Parathyroid adenoma (tissue), 2 donors: ENCODE results near the gene DAGLB.

Source experiments
- H2AFZ ChIP-seq: fragments of 300-600 bp; sonication (generic); one replicate; pipeline ENCODE4 v1.7.0; 2017; ENCODE audit warnings: antibody characterized with exemption, mild to moderate bottlenecking
- H3K27ac ChIP-seq: fragments of 300-600 bp; sonication (generic); one replicate; pipeline ENCODE4 v1.7.0; 2017
- H3K27me3 ChIP-seq: fragments of 300-600 bp; sonication (generic); one replicate; pipeline ENCODE4 v1.7.0; 2017; ENCODE audit warnings: low read length; ENCODE audit not compliant: control insufficient read depth, insufficient read depth
- H3K36me3 ChIP-seq: fragments of 300-600 bp; sonication (generic); one replicate; pipeline ENCODE4 v1.7.0; 2017; ENCODE audit warnings: low read length; ENCODE audit not compliant: control insufficient read depth, insufficient read depth
- H3K4me1 ChIP-seq: fragments of 300-600 bp; sonication (generic); one replicate; pipeline ENCODE4 v1.7.0; 2017; ENCODE audit warnings: control low read depth
- H3K4me2 ChIP-seq: fragments of 300-600 bp; sonication (generic); one replicate; pipeline ENCODE4 v1.7.0; 2017; ENCODE audit warnings: low read length
- H3K4me3 ChIP-seq: fragments of 300-600 bp; sonication (generic); one replicate; pipeline ENCODE4 v1.7.0; 2017; ENCODE audit warnings: low read depth, low read length
- H3K79me2 ChIP-seq: fragments of 300-600 bp; sonication (generic); one replicate; pipeline ENCODE4 v1.7.0; 2017; ENCODE audit warnings: control low read depth
- H3K9ac ChIP-seq: fragments of 300-600 bp; sonication (generic); one replicate; pipeline ENCODE4 v1.7.0; 2017; ENCODE audit warnings: mild to moderate bottlenecking
- H3K9me3 ChIP-seq: fragments of 300-600 bp; sonication (generic); one replicate; pipeline ENCODE4 v1.7.0; 2017; ENCODE audit warnings: low read length; ENCODE audit not compliant: control insufficient read depth
- CTCF ChIP-seq: fragments of 300-600 bp; sonication (generic); IDR thresholded peaks from one replicate; pipeline ENCODE4 v1.7.0; 2017; ENCODE audit warnings: antibody characterized with exemption, mild to moderate bottlenecking
- donor health status: primary hyperparathyroidism.

Gene DAGLB

GRCh38 chr7:6440381-6440780, 7.4 kb downstream of the DAGLB start:
- peaks cover 3% of the 10 kb centered on the region for H3K4me1 ChIP-seq

GRCh38 chr7:6438427-6438826, 9.3 kb downstream of the DAGLB start:
- peaks cover 3% of the 10 kb centered on the region for H3K4me1 ChIP-seq
- no peak for TF ChIP-seq CTCF
- peak overlapping the region; percentile 10 for H3K4me3 ChIP-seq
- no peak overlapping the region for H2AFZ ChIP-seq
- H3K9me3 ChIP-seq = no peaks in the 10 kb centered on the region
- peak overlapping the region; percentile 16 for H3K4me2 ChIP-seq
- peaks cover 20% of the 10 kb centered on the region for H3K79me2 ChIP-seq
- no peak overlapping the region for H3K9ac ChIP-seq
- no peaks in the 10 kb centered on the region for H3K27me3 ChIP-seq
- no peak overlapping the region for H3K27ac ChIP-seq
- no peaks in the 10 kb centered on the region for H3K36me3 ChIP-seq

More at GRCh38 chr7:6440381-6440780, 7.4 kb downstream of the DAGLB start:
- Histone ChIP-seq H3K4me3 (no peak overlapping the region), H3K9me3 (no peaks in the 10 kb centered on the region), H3K4me2 (no peak overlapping the region), H3K9ac (no peak overlapping the region), H2AFZ (no peak overlapping the region), H3K27ac (no peak overlapping the region), H3K79me2 (peaks cover 30% of the 10 kb centered on the region), H3K27me3 (no peaks in the 10 kb centered on the region), H3K36me3 (no peaks in the 10 kb centered on the region)
- no peak for TF ChIP-seq CTCF

GRCh38 chr7:6437251-6437650, 10.5 kb downstream of the DAGLB start:
- no peak overlapping the region for H3K4me3 ChIP-seq
- H3K79me2 ChIP-seq = peaks cover 15% of the 10 kb centered on the region
- no peak overlapping the region for H3K9ac ChIP-seq
- H3K27ac ChIP-seq = no peak overlapping the region
- H3K36me3 ChIP-seq = no peaks in the 10 kb centered on the region
- H3K9me3 ChIP-seq = no peaks in the 10 kb centered on the region
- H3K4me2 ChIP-seq = no peak overlapping the region
- H3K27me3 ChIP-seq = no peaks in the 10 kb centered on the region
- H2AFZ ChIP-seq = no peak overlapping the region
- peaks cover 3% of the 10 kb centered on the region for H3K4me1 ChIP-seq
- no peak for TF ChIP-seq CTCF

- TF ChIP-seq CTCF = no peak
- no peak overlapping the region for H2AFZ ChIP-seq
- peak overlapping the region; percentile 33 for H3K27ac ChIP-seq
- no peak overlapping the region for H3K4me3 ChIP-seq
- H3K36me3 ChIP-seq = no peaks in the 10 kb centered on the region
- no peaks in the 10 kb centered on the region for H3K9me3 ChIP-seq
- no peak overlapping the region for H3K4me2 ChIP-seq
- H3K4me1 ChIP-seq = peaks cover 3% of the 10 kb centered on the region
- H3K27me3 ChIP-seq = no peaks in the 10 kb centered on the region
- H3K79me2 ChIP-seq = peaks cover 8% of the 10 kb centered on the region
- H3K9ac ChIP-seq = no peak overlapping the region
These were observed 11.4 kb downstream of the DAGLB start for GRCh38 chr7:6436385-6436685.

- H3K4me3 ChIP-seq = no peak overlapping the region
- peak overlapping the region; percentile 33 for H3K27ac ChIP-seq
- peaks cover 3% of the 10 kb centered on the region for H3K4me1 ChIP-seq
- peak overlapping the region; percentile 47 for H2AFZ ChIP-seq
- H3K9me3 ChIP-seq = no peaks in the 10 kb centered on the region
- TF ChIP-seq CTCF = peak; percentile 96
- H3K79me2 ChIP-seq = peaks cover 4% of the 10 kb centered on the region
- H3K4me2 ChIP-seq = no peak overlapping the region
- H3K36me3 ChIP-seq = no peaks in the 10 kb centered on the region
- no peaks in the 10 kb centered on the region for H3K27me3 ChIP-seq
- H3K9ac ChIP-seq = no peak overlapping the region
These were observed 12.0 kb downstream of the DAGLB start for GRCh38 chr7:6435486-6436384.
